Epithelial cell of proximal tubule (primary cell): ENCODE measurements around the gene ZNF407. TPM values are rescaled to one million over a fixed set of nuclear protein-coding genes. Genes with fewer than 3 reads are reported as not detected.
A peak's percentile ranks its signal among the peaks of the same experiment; 100 is the strongest.

Source experiments
- DNase-seq: peaks from one replicate; pipeline ENCODE4 v3.0.0-alpha.2; 2011; ENCODE audit warnings: low read depth
- H3K4me3 ChIP-seq: 2 replicates; pipeline ENCODE4 v1.5.1; 2011; ENCODE audit warnings: low read depth, mild to moderate bottlenecking, low read length
- CTCF ChIP-seq: conservative IDR thresholded peaks from 2 replicates; pipeline ENCODE4 v1.5.1; 2012; ENCODE audit warnings: low read depth, mild to moderate bottlenecking, low read length
- total RNA-seq: library from RNA; depleted of rRNA; stranded (reverse); fragments of >200 nt; gene quantifications from 2 replicates; pipeline ENCODE4 v1.2.3, GENCODE V29; 2015

ZNF407 gene
- total RNA-seq, 1 donor from 2014 or later = 3.0 TPM

- DNase-seq = no peak
- TF ChIP-seq CTCF = no peak
- no peak overlapping the region for H3K4me3 ChIP-seq
These were observed 437.3 kb downstream of the ZNF407 start for GRCh38 chr18:75034937-75035336.

GRCh38 chr18:75035928-75036327, 438.3 kb downstream of the ZNF407 start:
- TF ChIP-seq CTCF = no peak
- H3K4me3 ChIP-seq = no peak overlapping the region
- no peak for DNase-seq

GRCh38 chr18:75036917-75037688, 439.4 kb downstream of the ZNF407 start:
- TF ChIP-seq CTCF = no peak
- H3K4me3 ChIP-seq = no peak overlapping the region
- DNase-seq = no peak

GRCh38 chr18:75037689-75037955, 440.0 kb downstream of the ZNF407 start:
- H3K4me3 ChIP-seq = no peak overlapping the region
- DNase-seq = no peak
- TF ChIP-seq CTCF = no peak

- TF ChIP-seq CTCF = peak; percentile 59
- peak; percentile 10 for DNase-seq
- H3K4me3 ChIP-seq = no peak overlapping the region
These were observed 443.9 kb downstream of the ZNF407 start for GRCh38 chr18:75041586-75041985.

GRCh38 chr18:75043478-75043877, 445.8 kb downstream of the ZNF407 start:
- DNase-seq = no peak
- TF ChIP-seq CTCF = no peak
- H3K4me3 ChIP-seq = no peak overlapping the region

- no peak for DNase-seq
- no peak overlapping the region for H3K4me3 ChIP-seq
- no peak for TF ChIP-seq CTCF
These were observed 446.6 kb downstream of the ZNF407 start for GRCh38 chr18:75044296-75044695.
